Heart left ventricle (tissue), 16 donors: ENCODE measurements around the gene CDH20. TPM values are rescaled to one million over a fixed set of nuclear protein-coding genes. Genes with fewer than 3 reads are reported as not detected.

Experiments used
- ATAC-seq, 4 donors: fragments of 200-7000 bp; cut with Tn5 transposase; one replicate each; pipeline ENCODE4 v1.9.1; 2020 to 2022; ENCODE audit warnings: moderate library complexity in 4 of 4, mild to moderate bottlenecking in 3 of 4, moderate number of reproducible peaks in 1 of 4
- DNase-seq, 5 donors: peaks; one replicate each; pipeline ENCODE4 v3.0.0-alpha.2; 2020
- H3K27ac ChIP-seq, 12 donors: fragments of 200-600 bp; sonication (generic) in 4 of 12; one replicate each; pipeline versions ENCODE4 v1.5.0 to v1.8.0; 2016 to 2022; ENCODE audit warnings: mild to moderate bottlenecking in 2 of 12
- H3K27me3 ChIP-seq, 9 donors: fragments of 200-600 bp; sonication (generic) in 2 of 9; one replicate each; pipeline versions ENCODE4 v1.5.1 to v1.8.0; 2016 to 2022; ENCODE audit warnings: mild to moderate bottlenecking in 3 of 9
- H3K36me3 ChIP-seq, 9 donors: fragments of 200-600 bp; sonication (generic) in 2 of 9; one replicate each; pipeline versions ENCODE4 v1.5.0 to v1.8.0; 2018 to 2022; ENCODE audit warnings: mild to moderate bottlenecking in 2 of 9
- H3K4me1 ChIP-seq, 12 donors: fragments of 200-600 bp; sonication (generic) in 4 of 12; one replicate each; pipeline versions ENCODE4 v1.5.0 to v1.8.0; 2016 to 2022; ENCODE audit warnings: mild to moderate bottlenecking in 3 of 12
- H3K4me3 ChIP-seq, 12 donors: fragments of 200-600 bp; sonication (generic) in 4 of 12; one replicate each; pipeline versions ENCODE4 v1.5.0 to v1.8.0; 2017 to 2022; ENCODE audit warnings: mild to moderate bottlenecking in 9 of 12, moderate library complexity in 4 of 12
- H3K9me3 ChIP-seq, 12 donors: fragments of 200-600 bp; sonication (generic) in 4 of 12; one replicate each; pipeline versions ENCODE4 v1.5.0 to v1.8.0; 2016 to 2022; ENCODE audit warnings: mild to moderate bottlenecking in 1 of 12
- POLR2A ChIP-seq, 2 donors: fragments of 450-650 bp; IDR thresholded peaks; one replicate each; pipeline ENCODE4 v1.6.1; 2017; ENCODE audit warnings: antibody characterized with exemption in 2 of 2, mild to moderate bottlenecking in 2 of 2, moderate library complexity in 2 of 2
- WGBS, 4 donors: extraction: QIAGEN DNeasy Blood & Tissue Kit in 2 of 4; methylation state at CpG; one replicate each; pipeline versions ENCODE4 v1.1.5 to v1.1.7; 2013 to 2018; 5-methylcytosine and 5-hydroxymethylcytosine counted together
- intact Hi-C, 10 donors: fragments of 100-400 bp; cut with DNase I; formaldehyde crosslinking; loops; one replicate each; pipeline versions ENCODE4 v1.11.1 to v1.14.2; 2022
- polyA plus RNA-seq, 2 donors: library from polyadenylated mRNA; stranded (reverse); fragments of 200-250 nt; gene quantifications; one replicate each; pipeline ENCODE4 v1.2.3, GENCODE V29; 2013
- total RNA-seq, 9 donors: library from RNA; depleted of rRNA in 2 of 9; stranded (reverse); fragments of >200 nt in 2 of 9; fragmentation: NEBNext Ultra II Directional in 3 of 9; extraction: Animal tissue kit (Norgen Biotek cat#: 25700) in 3 of 9; gene quantifications; one replicate each; pipeline versions ENCODE4 v1.1.0 to v1.2.4, GENCODE V29; 2016 to 2023
- TF ChIP-seq, protein P1 (sequence below), 12 donors: fragments of 200-600 bp; sonication (generic) in 4 of 12; IDR thresholded peaks; one replicate each; pipeline versions ENCODE4 v1.5.0 to v1.8.0; 2018 to 2022; ENCODE audit warnings: antibody characterized with exemption in 12 of 12, mild to moderate bottlenecking in 5 of 12
- donor health status: ischemic (EF 13 %, LVEDD 7.1; RV severe dilation, severe dysfunction).
- donor health status: healthy with polysubstance abuse.
- donor health status: DM: no; HTN: yes; CAD: no.
- donor health status: DM: no; HTN: no; CAD: no.
- donor health status: ischemic (EF 25% LVEDD 6.9; RV normal size, moderate dysfunction).
- donor health status: ischemic (EF 25% LVEDD 5.7; RV mildly dilated, moderate dysfunction).
- donor health status: healthy.
- donor health status: DM: yes; HTN: yes; CAD: no.
- donor health status: ischemic (EF 35%, LVEDD 5.7; RV mildly dilated, moderate dysfunction).
- donor health status: nonischemic (EF 11% LVEDD 7.7; RV severe dilation, severe dysfunction).
- donor health status: DM: yes; HTN: yes; CAD: no.
- donor health status: PGD.
- donor health status: ischemic (EF 29% LVEDD 5.4; RV normal size, mild dysfunction).
- donor health status: nonischemic (EF 23%, LVEDD 6.1; RV moderate dilation, normal function).

The CDH20 gene
- total and polyA plus RNA-seq, 11 donors: 0.03 to 0.20 (median 0.15) TPM; not detected in 8

DNA sequence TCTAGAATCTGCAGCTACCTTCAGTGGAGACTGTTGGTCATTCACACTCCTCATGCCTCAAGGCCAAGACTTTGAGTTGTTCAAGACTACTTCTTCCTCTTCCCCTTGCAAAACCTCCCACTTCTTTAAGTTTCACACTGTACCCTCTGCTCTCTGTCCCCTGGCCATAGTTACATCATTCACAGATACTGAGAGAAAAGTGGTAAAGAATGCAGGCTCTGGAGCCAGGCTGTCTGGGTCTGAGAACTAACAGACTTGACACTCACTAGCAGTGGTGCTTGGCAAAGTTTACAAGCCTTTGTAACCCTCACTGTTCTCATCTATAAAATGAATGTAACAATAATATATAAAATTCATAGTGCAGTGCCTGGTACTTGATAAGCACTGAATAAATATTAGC, 61.8 kb downstream of the CDH20 start:
- H3K4me3 ChIP-seq: no peak overlapping the region
- H3K9me3 ChIP-seq: no peaks in the 10 kb centered on the region
- no peak for TF ChIP-seq POLR2A (IDR thresholded peaks at IDR 0.05)
- TF ChIP-seq, protein P1, sequence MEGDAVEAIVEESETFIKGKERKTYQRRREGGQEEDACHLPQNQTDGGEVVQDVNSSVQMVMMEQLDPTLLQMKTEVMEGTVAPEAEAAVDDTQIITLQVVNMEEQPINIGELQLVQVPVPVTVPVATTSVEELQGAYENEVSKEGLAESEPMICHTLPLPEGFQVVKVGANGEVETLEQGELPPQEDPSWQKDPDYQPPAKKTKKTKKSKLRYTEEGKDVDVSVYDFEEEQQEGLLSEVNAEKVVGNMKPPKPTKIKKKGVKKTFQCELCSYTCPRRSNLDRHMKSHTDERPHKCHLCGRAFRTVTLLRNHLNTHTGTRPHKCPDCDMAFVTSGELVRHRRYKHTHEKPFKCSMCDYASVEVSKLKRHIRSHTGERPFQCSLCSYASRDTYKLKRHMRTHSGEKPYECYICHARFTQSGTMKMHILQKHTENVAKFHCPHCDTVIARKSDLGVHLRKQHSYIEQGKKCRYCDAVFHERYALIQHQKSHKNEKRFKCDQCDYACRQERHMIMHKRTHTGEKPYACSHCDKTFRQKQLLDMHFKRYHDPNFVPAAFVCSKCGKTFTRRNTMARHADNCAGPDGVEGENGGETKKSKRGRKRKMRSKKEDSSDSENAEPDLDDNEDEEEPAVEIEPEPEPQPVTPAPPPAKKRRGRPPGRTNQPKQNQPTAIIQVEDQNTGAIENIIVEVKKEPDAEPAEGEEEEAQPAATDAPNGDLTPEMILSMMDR (IDR thresholded peaks at IDR 0.05): no peak
- intact Hi-C loops: no loop called here
- no peak for DNase-seq
- peaks cover 0 to 3% (median 0%) of the 10 kb centered on the region in 12 donors for H3K4me1 ChIP-seq
- H3K27me3 ChIP-seq: no peaks in the 10 kb centered on the region
- H3K27ac ChIP-seq: no peak overlapping the region
- ATAC-seq: peak in 1 of 4 donors; percentile 51
- H3K36me3 ChIP-seq: no peaks in the 10 kb centered on the region

DNA sequence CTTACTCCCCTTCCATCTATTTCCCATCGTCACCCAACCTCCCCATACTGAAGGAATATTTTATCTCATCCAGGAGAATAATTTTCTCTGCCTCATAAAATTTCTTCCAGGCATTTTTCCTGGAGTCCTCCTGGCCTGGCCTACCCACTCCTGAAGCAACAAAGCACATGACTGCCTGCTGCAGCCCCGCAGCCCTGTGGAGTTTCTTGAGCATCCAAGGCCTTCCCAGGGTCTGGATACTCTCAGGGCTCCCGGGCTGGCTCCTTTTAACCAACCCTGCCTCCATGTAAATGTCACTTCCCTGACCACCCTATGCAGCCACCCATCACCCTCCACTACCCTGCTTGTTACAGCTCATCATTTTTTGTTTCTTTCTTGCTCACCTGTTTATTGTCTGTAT, 64.0 kb downstream of the CDH20 start:
- H3K9me3 ChIP-seq: no peaks in the 10 kb centered on the region
- ATAC-seq: no peak
- WGBS, 4 donors: 66 to 77% (median 73%) methylated on average over 3 of the region's 3 CpGs

DNA sequence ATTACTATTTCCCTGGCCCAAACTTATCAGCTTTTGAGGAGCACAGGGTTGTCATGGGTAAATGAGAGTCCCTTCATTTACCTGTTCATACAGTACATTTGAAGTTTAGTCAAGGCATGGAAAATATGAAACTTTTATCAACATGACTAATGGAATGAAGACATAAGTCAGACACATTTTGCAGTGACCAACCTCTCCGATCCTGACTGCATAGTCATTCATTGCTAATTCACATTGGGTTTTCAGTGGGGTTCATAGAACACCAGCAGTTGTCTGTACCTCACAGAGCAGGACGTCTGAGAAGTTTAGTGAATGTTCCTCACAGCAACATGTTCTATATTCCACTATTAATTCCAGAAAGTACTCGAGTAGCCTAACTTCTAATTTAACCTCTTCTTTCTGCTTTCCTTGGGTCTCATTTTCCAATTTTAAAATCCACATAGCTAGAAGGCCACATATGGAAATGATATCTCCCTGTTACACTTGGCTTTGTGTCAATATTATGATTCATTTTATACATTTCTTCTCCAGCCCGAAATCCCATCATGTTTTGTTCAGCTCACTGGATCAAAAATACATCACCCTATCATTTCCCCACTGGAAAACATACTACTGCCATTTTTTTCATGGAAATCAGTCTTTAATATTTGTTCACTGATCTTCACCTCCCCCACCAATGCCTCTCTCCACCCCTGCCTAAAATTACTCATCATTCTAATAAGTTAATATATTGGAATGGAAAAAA, 65.9 kb downstream of the CDH20 start:
- H3K27me3 ChIP-seq: no peaks in the 10 kb centered on the region
- no peak overlapping the region for H3K27ac ChIP-seq
- H3K4me3 ChIP-seq: no peak overlapping the region
- 53 to 66% (median 58%) methylated on average over 4 of the region's 4 CpGs for WGBS, 4 donors
- TF ChIP-seq, protein P1 (IDR thresholded peaks at IDR 0.05): no peak
- no peak for TF ChIP-seq POLR2A (IDR thresholded peaks at IDR 0.05)
- H3K36me3 ChIP-seq: no peaks in the 10 kb centered on the region
- peaks cover 0 to 19% (median 0%) of the 10 kb centered on the region in 12 donors for H3K4me1 ChIP-seq
- H3K9me3 ChIP-seq: no peaks in the 10 kb centered on the region
- no peak for ATAC-seq
- DNase-seq: no peak
- intact Hi-C loops: no loop called here

More for the DNA sequence above, 64.0 kb downstream of the CDH20 start:
- no peaks in the 10 kb centered on the region for H3K36me3 ChIP-seq
- no peaks in the 10 kb centered on the region for H3K27me3 ChIP-seq
- intact Hi-C loops: no loop called here
- no peak for TF ChIP-seq POLR2A (IDR thresholded peaks at IDR 0.05)
- TF ChIP-seq, protein P1 (IDR thresholded peaks at IDR 0.05): no peak
- H3K27ac ChIP-seq: no peak overlapping the region
- no peak for DNase-seq
- H3K4me3 ChIP-seq: no peak overlapping the region
- peaks cover 0 to 12% (median 0%) of the 10 kb centered on the region in 12 donors for H3K4me1 ChIP-seq

DNA sequence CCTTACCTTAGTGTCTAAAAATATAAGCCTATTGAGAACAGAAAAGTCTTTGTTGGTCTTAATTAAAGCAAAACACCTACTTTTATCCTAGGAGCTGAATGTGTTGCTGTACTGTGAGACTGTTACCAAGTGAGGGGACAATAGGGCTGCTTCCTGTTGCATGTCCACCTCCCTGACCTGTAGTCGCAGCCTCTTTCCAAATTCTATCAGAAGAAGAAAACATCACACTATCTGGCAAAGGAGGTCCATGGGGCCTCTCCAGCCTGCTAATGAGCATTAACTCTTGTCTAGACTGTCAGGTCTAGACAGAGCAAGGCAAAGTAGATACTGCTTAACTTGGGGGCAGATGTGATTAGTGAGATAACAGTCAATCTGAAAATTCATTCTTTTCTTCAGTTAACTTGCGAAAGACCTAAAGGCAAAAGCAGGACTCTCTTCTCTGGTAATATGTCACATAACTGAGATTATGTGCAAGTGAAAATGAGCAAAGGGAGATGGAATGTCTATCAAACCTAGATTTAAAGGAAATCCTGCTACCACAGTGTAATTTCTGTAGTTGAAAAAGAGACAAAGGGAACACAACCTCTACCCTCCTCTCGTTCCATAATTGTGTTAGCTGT, 66.9 kb downstream of the CDH20 start:
- WGBS, 4 donors: 67 to 75% (median 70%) methylated on average over 3 of the region's 3 CpGs
- ATAC-seq: no peak
- no peak for TF ChIP-seq POLR2A (IDR thresholded peaks at IDR 0.05)
- TF ChIP-seq, protein P1 (IDR thresholded peaks at IDR 0.05): no peak

More for the DNA sequence above, 66.9 kb downstream of the CDH20 start:
- Histone ChIP-seq H3K36me3 (no peaks in the 10 kb centered on the region), H3K9me3 (no peaks in the 10 kb centered on the region), H3K4me3 (no peak overlapping the region), H3K27ac (no peak overlapping the region), H3K4me1 (peaks cover 0 to 19% (median 0%) of the 10 kb centered on the region in 12 donors), H3K27me3 (no peaks in the 10 kb centered on the region)
- intact Hi-C loops: no loop called here
- DNase-seq: no peak
